Ovary (tissue), 9 donors: ENCODE data around the gene NOD2. TPM values are rescaled to one million over a fixed set of nuclear protein-coding genes. Genes with fewer than 3 reads are reported as not detected.

ENCODE experiments used
- DNase-seq, 5 donors: peaks; one replicate each; pipeline ENCODE4 v3.0.0-alpha.2; 2019 to 2020
- H3K27ac ChIP-seq, 2 donors: fragments of 200-600 bp; one replicate each; pipeline versions ENCODE4 v1.5.1 to v1.8.0; 2019 to 2022
- H3K27me3 ChIP-seq: fragments of 200-600 bp; one replicate; pipeline ENCODE4 v1.8.0; 2022
- H3K36me3 ChIP-seq: fragments of 200-600 bp; sonication (generic); one replicate; pipeline ENCODE4 v1.5.1; 2019
- H3K4me1 ChIP-seq: one replicate; pipeline ENCODE4 v1.8.1; 2013; ENCODE audit warnings: mild to moderate bottlenecking, moderate library complexity; ENCODE audit not compliant: insufficient read depth
- H3K4me3 ChIP-seq: fragments of 200-600 bp; sonication (generic); one replicate; pipeline ENCODE4 v1.5.1; 2017
- H3K9me3 ChIP-seq, 2 donors: fragments of 200-600 bp in 1 of 2; sonication (generic) in 1 of 2; one replicate each; pipeline versions ENCODE4 v1.5.1 to v1.8.1; 2013 to 2019; ENCODE audit warnings: mild to moderate bottlenecking in 1 of 2, moderate library complexity in 1 of 2
- EP300 ChIP-seq: sonication (generic); formaldehyde crosslinking; IDR thresholded peaks from one replicate; pipeline ENCODE4 v1.6.1; 2017; ENCODE audit warnings: antibody characterized with exemption
- POLR2A ChIP-seq: fragments of 450-650 bp; IDR thresholded peaks from one replicate; pipeline ENCODE4 v1.6.1; 2017; ENCODE audit warnings: antibody characterized with exemption, mild to moderate bottlenecking, moderate library complexity
- WGBS, 3 donors: extraction: QIAGEN DNeasy Blood & Tissue Kit in 1 of 3; methylation state at CpG; one replicate each; pipeline versions ENCODE4 v1.1.5 to v1.1.7; 2013 to 2017; 5-methylcytosine and 5-hydroxymethylcytosine counted together
- intact Hi-C, 4 donors: fragments of 100-400 bp; cut with DNase I; formaldehyde crosslinking; loops; one replicate each; pipeline versions ENCODE4 v1.11.0 to v1.15.1; 2022 to 2023
- polyA plus RNA-seq, 2 donors: library from polyadenylated mRNA; stranded (reverse); fragments of 200-250 nt in 1 of 2; fragments of 350-450 nt in 1 of 2; fragmentation: Illumina TruSeq in 1 of 2; extraction: RNeasy Lipid Tissue Mini Kit (QIAGEN cat#74804) in 1 of 2; gene quantifications; one replicate each; pipeline ENCODE4 v1.2.3, GENCODE V29; 2013 to 2014
- total RNA-seq, 7 donors: library from RNA; depleted of rRNA in 2 of 7; stranded (reverse); fragments of >200 nt in 2 of 7; fragmentation: NEBNext Ultra II Directional in 3 of 7; extraction: Animal tissue kit (Norgen Biotek cat#: 25700) in 3 of 7; gene quantifications; one replicate each; pipeline versions ENCODE4 v1.1.0 to v1.2.4, GENCODE V29; 2016 to 2023
- TF ChIP-seq, protein P1 (sequence below), 3 donors: fragments of 450-650 bp in 2 of 3; fragments of 200-600 bp in 1 of 3; IDR thresholded peaks; one replicate each; pipeline versions ENCODE4 v1.5.1 to v1.8.0; 2016 to 2022; ENCODE audit warnings: antibody characterized with exemption in 3 of 3, mild to moderate bottlenecking in 1 of 3
- donor health status: DM: no; HTN: no; CAD: no; lungs with moderate emphysema.
- donor health status: DM: no; HTN: no; CAD: no.
- donor health status: Bipolar disorder and iron deficiency.
- donor health status: DM: yes; HTN: yes; CAD: no.
- donor health status: DM: no; HTN: no; CAD: no.
- donor health status: DM: yes; HTN: yes; CAD: no.

The NOD2 gene
- total and polyA plus RNA-seq, 9 donors = 0.53 to 1.5 (median 1.1) TPM

DNA sequence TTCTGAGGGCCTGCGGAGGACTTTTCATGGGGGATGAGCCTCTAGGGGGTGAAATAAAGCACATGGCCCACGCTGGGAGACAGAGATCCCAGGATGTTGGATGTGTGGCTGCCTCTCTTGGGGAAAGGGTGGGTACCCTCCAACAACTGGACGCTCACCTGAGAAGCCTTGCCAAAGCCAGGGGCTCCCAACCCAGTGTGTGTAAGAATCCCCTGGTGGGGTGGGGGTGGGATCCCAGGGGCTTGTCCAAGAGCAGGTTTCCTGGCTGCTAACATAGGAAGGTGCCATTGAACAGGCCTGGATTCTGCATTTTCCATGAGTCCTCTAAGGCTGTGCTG lies 12.9 kb upstream of the NOD2 start:
- TF ChIP-seq, protein P1, sequence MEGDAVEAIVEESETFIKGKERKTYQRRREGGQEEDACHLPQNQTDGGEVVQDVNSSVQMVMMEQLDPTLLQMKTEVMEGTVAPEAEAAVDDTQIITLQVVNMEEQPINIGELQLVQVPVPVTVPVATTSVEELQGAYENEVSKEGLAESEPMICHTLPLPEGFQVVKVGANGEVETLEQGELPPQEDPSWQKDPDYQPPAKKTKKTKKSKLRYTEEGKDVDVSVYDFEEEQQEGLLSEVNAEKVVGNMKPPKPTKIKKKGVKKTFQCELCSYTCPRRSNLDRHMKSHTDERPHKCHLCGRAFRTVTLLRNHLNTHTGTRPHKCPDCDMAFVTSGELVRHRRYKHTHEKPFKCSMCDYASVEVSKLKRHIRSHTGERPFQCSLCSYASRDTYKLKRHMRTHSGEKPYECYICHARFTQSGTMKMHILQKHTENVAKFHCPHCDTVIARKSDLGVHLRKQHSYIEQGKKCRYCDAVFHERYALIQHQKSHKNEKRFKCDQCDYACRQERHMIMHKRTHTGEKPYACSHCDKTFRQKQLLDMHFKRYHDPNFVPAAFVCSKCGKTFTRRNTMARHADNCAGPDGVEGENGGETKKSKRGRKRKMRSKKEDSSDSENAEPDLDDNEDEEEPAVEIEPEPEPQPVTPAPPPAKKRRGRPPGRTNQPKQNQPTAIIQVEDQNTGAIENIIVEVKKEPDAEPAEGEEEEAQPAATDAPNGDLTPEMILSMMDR (IDR thresholded peaks at IDR 0.05) = no peak
- TF ChIP-seq EP300 (no peak), POLR2A (no peak)
- H3K36me3 ChIP-seq = no peaks in the 10 kb centered on the region
- H3K4me3 ChIP-seq = no peak overlapping the region
- no peaks in the 10 kb centered on the region for H3K9me3 ChIP-seq
- no peak for DNase-seq
- no peaks in the 10 kb centered on the region for H3K4me1 ChIP-seq
- 86 to 90% (median 86%) methylated on average over 3 of the region's 3 CpGs for WGBS, 3 donors
- no peak overlapping the region for H3K27ac ChIP-seq
- intact Hi-C loops = no loop called here
- H3K27me3 ChIP-seq = no peaks in the 10 kb centered on the region

DNA sequence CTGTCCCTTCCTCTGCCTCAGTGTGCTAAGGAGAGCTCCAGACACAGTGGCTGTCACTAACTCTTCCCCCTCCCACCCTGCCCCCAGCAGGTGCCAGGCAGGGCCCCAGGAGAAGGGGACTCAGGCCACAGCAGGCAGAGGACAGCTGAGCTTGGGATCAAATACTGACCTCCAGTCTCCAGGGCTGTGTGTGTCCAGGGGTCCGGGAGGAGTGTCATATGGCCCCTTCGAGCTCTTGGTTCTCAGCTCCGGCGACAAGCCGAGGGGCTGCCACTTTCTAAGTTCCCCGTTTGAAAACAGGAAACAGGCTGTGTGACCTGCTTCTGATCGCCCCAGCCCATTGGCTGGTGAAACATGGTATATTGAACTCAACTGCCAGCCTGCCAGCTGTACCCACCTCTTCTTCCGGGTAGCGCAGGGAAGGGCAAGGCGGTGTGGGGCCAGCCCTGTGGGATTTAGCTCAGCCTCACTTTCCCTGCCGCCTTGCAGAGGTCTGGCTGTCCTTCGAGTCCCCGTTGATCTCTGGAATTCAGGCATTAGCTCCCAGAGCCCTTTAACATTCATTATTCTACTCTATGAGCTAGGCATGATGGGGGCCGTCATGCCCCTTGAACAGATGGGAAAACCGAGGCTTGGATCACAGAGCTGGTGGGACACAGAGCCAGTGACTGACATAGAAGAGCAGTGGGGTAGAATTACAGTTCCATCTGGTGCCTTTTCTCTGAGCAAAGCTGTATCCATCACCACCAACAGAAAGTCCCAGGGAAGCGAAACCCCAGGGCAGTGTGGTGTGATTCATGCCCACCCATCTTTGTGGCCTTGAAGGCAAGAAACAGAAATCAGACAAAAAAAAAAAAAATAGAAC lies 12.2 kb upstream of the NOD2 start, which contains the start of gene SNX20:
SNX20 (minus strand) TSS at position 292 of the 865 bp plus-strand sequence. CDS start 3,786 bp downstream, outside the sequence.
- WGBS, 3 donors = 81 to 92% (median 83%) methylated on average over 14 to 16 of the region's 16 CpGs
- H3K36me3 ChIP-seq = no peaks in the 10 kb centered on the region
- no peaks in the 10 kb centered on the region for H3K4me1 ChIP-seq
- no peaks in the 10 kb centered on the region for H3K9me3 ChIP-seq
- H3K27me3 ChIP-seq = no peaks in the 10 kb centered on the region
- peak in 1 of 5 donors; percentile 5 for DNase-seq
- no peak for TF ChIP-seq EP300
- no peak within 1 kb of the TSS for H3K27ac ChIP-seq
- no peak within 1 kb of the TSS for H3K4me3 ChIP-seq
- intact Hi-C loops = no loop called here

DNA sequence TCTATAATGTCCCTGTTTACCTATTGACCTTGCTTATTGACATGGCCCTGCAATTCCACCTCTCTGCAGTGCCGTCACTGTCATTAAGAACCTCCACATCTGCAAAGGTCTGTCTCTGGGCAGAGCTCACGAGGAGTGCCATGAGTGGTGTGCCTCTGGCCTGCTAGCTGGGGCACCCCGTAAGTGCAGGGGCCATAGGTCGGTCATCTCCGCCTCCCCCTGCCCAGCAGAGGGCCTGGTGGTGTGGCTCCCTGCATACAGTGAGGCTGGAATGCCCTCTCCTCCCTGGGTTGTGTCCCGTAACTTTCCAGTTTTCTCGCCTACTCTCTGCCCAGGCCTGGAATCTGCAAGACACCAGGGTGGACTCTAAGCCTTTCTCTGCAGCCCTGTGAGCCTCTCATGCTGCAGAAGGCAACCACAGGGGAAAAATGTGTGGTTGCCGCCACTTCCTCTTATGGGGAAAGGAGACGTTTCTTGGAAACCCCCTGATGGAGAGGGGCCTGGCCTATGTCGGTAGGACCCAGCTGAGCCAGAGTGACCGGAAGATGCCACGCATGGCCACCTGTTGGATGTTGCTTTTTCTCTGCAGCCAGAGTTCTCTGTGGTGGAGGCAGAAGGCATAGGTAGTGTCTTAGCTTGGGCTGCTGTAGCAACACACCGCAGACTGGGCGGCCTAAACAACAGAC lies 9.6 kb upstream of the NOD2 start:
- WGBS, 3 donors = 87 to 89% (median 87%) methylated on average over 14 of the region's 14 CpGs
- intact Hi-C loops = no loop called here
- no peak overlapping the region for H3K27ac ChIP-seq
- no peaks in the 10 kb centered on the region for H3K36me3 ChIP-seq
- no peak overlapping the region for H3K4me3 ChIP-seq
- no peak for DNase-seq
- TF ChIP-seq POLR2A (no peak), EP300 (no peak)
- TF ChIP-seq, protein P1 (IDR thresholded peaks at IDR 0.05) = no peak
- no peaks in the 10 kb centered on the region for H3K9me3 ChIP-seq
- H3K4me1 ChIP-seq = no peaks in the 10 kb centered on the region
- no peaks in the 10 kb centered on the region for H3K27me3 ChIP-seq

DNA sequence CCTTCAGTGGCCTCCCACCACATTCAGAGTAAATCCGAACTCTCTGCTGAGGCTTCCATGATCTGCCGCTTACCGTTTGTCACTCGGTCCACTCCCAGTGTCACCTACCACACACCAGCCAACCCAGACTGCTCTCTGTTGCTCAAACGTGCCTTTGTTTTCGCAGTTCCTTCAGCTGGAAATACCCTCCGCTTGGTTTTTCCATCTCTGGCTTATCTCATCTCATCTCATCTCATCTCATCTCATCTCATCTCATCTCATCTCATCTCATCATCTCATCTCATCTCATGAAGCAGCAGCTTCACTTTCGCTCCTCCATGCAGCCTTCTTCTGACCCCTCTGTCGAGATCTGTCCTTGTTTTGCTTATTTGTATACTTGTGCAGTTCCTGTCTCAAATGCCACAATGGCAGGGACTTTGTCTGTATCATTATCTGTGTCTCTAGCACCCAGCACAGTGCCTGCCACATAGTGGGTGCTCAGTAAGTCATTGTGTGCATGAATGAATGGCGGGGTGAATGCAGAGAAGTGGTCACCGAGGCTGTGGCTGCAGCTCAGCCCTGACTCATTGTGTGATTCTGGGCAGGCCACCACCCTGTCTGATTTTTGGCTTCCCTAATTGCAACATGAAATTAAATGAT lies 8.5 kb upstream of the NOD2 start:
- DNase-seq = no peak
- no peaks in the 10 kb centered on the region for H3K4me1 ChIP-seq
- TF ChIP-seq EP300 (no peak), POLR2A (no peak)
- TF ChIP-seq, protein P1 (IDR thresholded peaks at IDR 0.05) = no peak
- H3K4me3 ChIP-seq = no peak overlapping the region
- intact Hi-C loops = no loop called here
- 87 to 92% (median 90%) methylated on average over 11 of the region's 11 CpGs for WGBS, 3 donors
- H3K36me3 ChIP-seq = no peaks in the 10 kb centered on the region
- H3K27me3 ChIP-seq = no peaks in the 10 kb centered on the region
- H3K27ac ChIP-seq = no peak overlapping the region
- H3K9me3 ChIP-seq = no peaks in the 10 kb centered on the region
